Stimulated activated effector memory CD8-positive, alpha-beta T cell treated with anti-CD3 and anti-CD28 coated beads, Interleukin-12 subunit alpha, Interleukin-12 subunit beta, amount 100 ng/mL, for 72 hours (primary cell): ENCODE results near the gene CELF5.
"Not testable (repeated sequence)": the region's sequence is repeated elsewhere in the genome, so short reads cannot be mapped to it uniquely, and the experiment has no call there.

Source experiments
- ATAC-seq: fragments of 150-1000 bp; cut with Tn5 transposase; 2 replicates; pipeline ENCODE4 v1.10.0; 2021
- DNase-seq, 2 donors: peaks; one replicate each; pipeline ENCODE4 v3.0.0; 2021 to 2022; ENCODE audit warnings: low spot score in 2 of 2
- H3K27ac Mint-ChIP-seq: one replicate; pipeline ENCODE4 v1.8.0; 2022; ENCODE audit warnings: mild to moderate bottlenecking, mixed read lengths
- H3K36me3 Mint-ChIP-seq: one replicate; pipeline ENCODE4 v1.8.0; 2022; ENCODE audit warnings: mild to moderate bottlenecking, mixed read lengths
- H3K4me1 Mint-ChIP-seq: one replicate; pipeline ENCODE4 v1.8.0; 2022; ENCODE audit warnings: mixed read lengths
- H3K4me3 Mint-ChIP-seq: one replicate; pipeline ENCODE4 v1.8.0; 2022; ENCODE audit warnings: mild to moderate bottlenecking, mixed read lengths
- H3K9me3 Mint-ChIP-seq: one replicate; pipeline ENCODE4 v1.8.0; 2022; ENCODE audit warnings: mixed read lengths

The CELF5 gene

GRCh38 chr19:3216874-3217273 lies 7.6 kb upstream of the CELF5 start:
- Mint-ChIP-seq H3K27ac (no peak overlapping the region), H3K9me3 (no peaks in the 10 kb centered on the region), H3K4me1 (peaks cover 4% of the 10 kb centered on the region), H3K36me3 (peaks cover 12% of the 10 kb centered on the region), H3K4me3 (no peak overlapping the region)
- DNase-seq (no peak), ATAC-seq (no peak)

- H3K27ac Mint-ChIP-seq: no peak overlapping the region
Observed at GRCh38 chr19:3220576-3220975, 3.9 kb upstream of the CELF5 start.

GRCh38 chr19:3221576-3221975 lies 2.9 kb upstream of the CELF5 start:
- DNase-seq, ATAC-seq, H3K27ac Mint-ChIP-seq, H3K9me3 Mint-ChIP-seq, H3K36me3 Mint-ChIP-seq, H3K4me3 Mint-ChIP-seq, H3K4me1 Mint-ChIP-seq: not testable (repeated sequence)

More at GRCh38 chr19:3220576-3220975, 3.9 kb upstream of the CELF5 start:
- Mint-ChIP-seq H3K9me3 (no peaks in the 10 kb centered on the region), H3K36me3 (peaks cover 6% of the 10 kb centered on the region), H3K4me3 (no peak overlapping the region), H3K4me1 (peaks cover 4% of the 10 kb centered on the region)
- DNase-seq: no peak
- ATAC-seq: no peak

- Mint-ChIP-seq H3K27ac (no peak overlapping the region), H3K36me3 (no peaks in the 10 kb centered on the region), H3K4me1 (no peaks in the 10 kb centered on the region), H3K9me3 (no peaks in the 10 kb centered on the region), H3K4me3 (no peak overlapping the region)
- no peak for DNase-seq
- no peak for ATAC-seq
Observed at GRCh38 chr19:3222709-3223108, 1.8 kb upstream of the CELF5 start.

GRCh38 chr19:3225169-3225485 lies 666 bp downstream of the CELF5 start:
- Mint-ChIP-seq H3K36me3 (no peaks in the 10 kb centered on the region), H3K4me1 (no peaks in the 10 kb centered on the region), H3K4me3 (peak overlapping the region; percentile 37), H3K27ac (no peak overlapping the region), H3K9me3 (no peaks in the 10 kb centered on the region)
- ATAC-seq (no peak), DNase-seq (no peak)

- ATAC-seq (no peak), DNase-seq (no peak)
- Mint-ChIP-seq H3K4me1 (no peaks in the 10 kb centered on the region), H3K27ac (no peak overlapping the region), H3K4me3 (no peak overlapping the region), H3K9me3 (no peaks in the 10 kb centered on the region), H3K36me3 (no peaks in the 10 kb centered on the region)
Observed at GRCh38 chr19:3225677-3226093, 1.2 kb downstream of the CELF5 start.

- DNase-seq (no peak), ATAC-seq (no peak)
- Mint-ChIP-seq H3K36me3 (no peaks in the 10 kb centered on the region), H3K27ac (no peak overlapping the region), H3K4me1 (no peaks in the 10 kb centered on the region), H3K4me3 (no peak overlapping the region), H3K9me3 (no peaks in the 10 kb centered on the region)
Observed at GRCh38 chr19:3227054-3227626, 2.7 kb downstream of the CELF5 start.

GRCh38 chr19:3229346-3229743 lies 4.9 kb downstream of the CELF5 start:
- H3K9me3 Mint-ChIP-seq: no peaks in the 10 kb centered on the region
- no peak overlapping the region for H3K27ac Mint-ChIP-seq
- H3K4me1 Mint-ChIP-seq: no peaks in the 10 kb centered on the region
- no peak for ATAC-seq
- H3K36me3 Mint-ChIP-seq: no peaks in the 10 kb centered on the region
- H3K4me3 Mint-ChIP-seq: no peak overlapping the region
- no peak for DNase-seq

GRCh38 chr19:3229888-3230496 lies 5.5 kb downstream of the CELF5 start:
- ATAC-seq: no peak
- Mint-ChIP-seq H3K4me3 (no peak overlapping the region), H3K4me1 (no peaks in the 10 kb centered on the region), H3K36me3 (no peaks in the 10 kb centered on the region), H3K27ac (no peak overlapping the region), H3K9me3 (peaks cover under 1% of the 10 kb centered on the region)
- no peak for DNase-seq

- Mint-ChIP-seq H3K4me1 (no peaks in the 10 kb centered on the region), H3K36me3 (no peaks in the 10 kb centered on the region), H3K4me3 (no peak overlapping the region), H3K27ac (no peak overlapping the region), H3K9me3 (peaks cover 3% of the 10 kb centered on the region)
- DNase-seq: no peak
- ATAC-seq: no peak
Observed at GRCh38 chr19:3231288-3231687, 6.8 kb downstream of the CELF5 start.

GRCh38 chr19:3233116-3233515 lies 8.7 kb downstream of the CELF5 start:
- H3K4me3 Mint-ChIP-seq: no peak overlapping the region
- ATAC-seq (no peak), DNase-seq (no peak)
- no peaks in the 10 kb centered on the region for H3K4me1 Mint-ChIP-seq
- H3K36me3 Mint-ChIP-seq: no peaks in the 10 kb centered on the region
- peaks cover 3% of the 10 kb centered on the region for H3K9me3 Mint-ChIP-seq
- H3K27ac Mint-ChIP-seq: no peak overlapping the region

- ATAC-seq (no peak), DNase-seq (no peak)
- no peak overlapping the region for H3K27ac Mint-ChIP-seq
- no peak overlapping the region for H3K4me3 Mint-ChIP-seq
- H3K9me3 Mint-ChIP-seq: peaks cover 3% of the 10 kb centered on the region
- no peaks in the 10 kb centered on the region for H3K36me3 Mint-ChIP-seq
- no peaks in the 10 kb centered on the region for H3K4me1 Mint-ChIP-seq
Observed at GRCh38 chr19:3233831-3234230, 9.4 kb downstream of the CELF5 start.

- Mint-ChIP-seq H3K4me3 (no peak overlapping the region), H3K9me3 (peaks cover 3% of the 10 kb centered on the region), H3K27ac (no peak overlapping the region), H3K4me1 (no peaks in the 10 kb centered on the region), H3K36me3 (no peaks in the 10 kb centered on the region)
- DNase-seq (peak; percentile 34 to 63), ATAC-seq (peak; percentile 24)
Observed at GRCh38 chr19:3234800-3235199, 10.3 kb downstream of the CELF5 start.

GRCh38 chr19:3235604-3236003 lies 11.1 kb downstream of the CELF5 start:
- not testable (repeated sequence) for H3K36me3 Mint-ChIP-seq, H3K4me3 Mint-ChIP-seq, ATAC-seq, H3K9me3 Mint-ChIP-seq, H3K4me1 Mint-ChIP-seq, H3K27ac Mint-ChIP-seq, DNase-seq

- no peak for DNase-seq
- H3K27ac Mint-ChIP-seq: no peak overlapping the region
- H3K36me3 Mint-ChIP-seq: no peaks in the 10 kb centered on the region
- ATAC-seq: no peak
- peaks cover 3% of the 10 kb centered on the region for H3K9me3 Mint-ChIP-seq
- no peaks in the 10 kb centered on the region for H3K4me1 Mint-ChIP-seq
- H3K4me3 Mint-ChIP-seq: no peak overlapping the region
Observed at GRCh38 chr19:3236272-3236671, 11.8 kb downstream of the CELF5 start.

- no peaks in the 10 kb centered on the region for H3K36me3 Mint-ChIP-seq
- H3K9me3 Mint-ChIP-seq: peaks cover 3% of the 10 kb centered on the region
- no peak for ATAC-seq
- DNase-seq: no peak
- H3K27ac Mint-ChIP-seq: no peak overlapping the region
- H3K4me3 Mint-ChIP-seq: no peak overlapping the region
- no peaks in the 10 kb centered on the region for H3K4me1 Mint-ChIP-seq
Observed at GRCh38 chr19:3238066-3238561, 13.7 kb downstream of the CELF5 start.
